A673 (cell line): ENCODE results near the gene MAGEF1. TPM values are rescaled to one million over a fixed set of nuclear protein-coding genes. Genes with fewer than 3 reads are reported as not detected.

Experiments
- BruUV-seq: library from RNA; stranded (reverse); fragments of 400-500 nt; replicated peaks from 2 replicates; lab custom pipeline; 2021; lab: Mats Ljungman, UMichigan
- CTCF ChIA-PET: fragments of 300-600 bp; sonication (Branson Sonifier 250); formaldehyde crosslinking; loops from one replicate; lab custom pipeline; 2022; ENCODE audit warnings: antibody characterized with exemption; lab: Charles Lee
- POLR2A ChIA-PET: fragments of 300-600 bp; sonication (Branson Sonifier 250); formaldehyde crosslinking; loops from one replicate; lab custom pipeline; 2022; ENCODE audit warnings: antibody characterized with exemption; ENCODE audit not compliant: low non-redundant PET; lab: Charles Lee
- DNase-seq: peaks from one replicate; pipeline ENCODE4 v3.0.0-alpha.2; 2015; ENCODE audit warnings: low spot score
- H3K27ac ChIP-seq: fragments of 200-600 bp; sonication (generic); 2 replicates; pipeline ENCODE4 v1.5.1; 2016; ENCODE audit warnings: mixed run types, low read depth, mild to moderate bottlenecking, mixed read lengths, antibody characterized with exemption, low read length; ENCODE audit not compliant: poor library complexity, severe bottlenecking
- H3K27me3 ChIP-seq: fragments of 200-600 bp; sonication (generic); replicated peaks from 2 replicates; pipeline ENCODE4 v1.6.1; 2017; ENCODE audit warnings: mixed run types, low read depth, mild to moderate bottlenecking, mixed read lengths, antibody characterized with exemption, low read length; ENCODE audit not compliant: insufficient read depth, poor library complexity
- H3K36me3 ChIP-seq: fragments of 200-600 bp; sonication (generic); 2 replicates; pipeline ENCODE4 v1.6.1; 2016; ENCODE audit warnings: mixed run types, mild to moderate bottlenecking, mixed read lengths, antibody characterized with exemption, low read length; ENCODE audit not compliant: insufficient read depth, poor library complexity, severe bottlenecking
- H3K4me1 ChIP-seq: fragments of 200-600 bp; sonication (generic); 2 replicates; pipeline ENCODE4 v1.6.1; 2017; ENCODE audit warnings: mixed run types, mild to moderate bottlenecking, mixed read lengths, antibody characterized with exemption, low read length; ENCODE audit not compliant: insufficient read depth, poor library complexity, severe bottlenecking
- H3K4me3 ChIP-seq: fragments of 200-600 bp; sonication (generic); 2 replicates; pipeline ENCODE4 v1.5.1; 2016; ENCODE audit warnings: low read depth, mixed run types, mild to moderate bottlenecking, mixed read lengths, low read length; ENCODE audit not compliant: poor library complexity, severe bottlenecking
- H3K9me3 ChIP-seq: fragments of 200-600 bp; sonication (generic); 2 replicates; pipeline ENCODE4 v1.6.1; 2016; ENCODE audit warnings: mixed run types, low read depth, mild to moderate bottlenecking, mixed read lengths, antibody characterized with exemption, low read length; ENCODE audit not compliant: poor library complexity, severe bottlenecking
- CTCF ChIP-seq: fragments of 300-800, 200-600 bp; sonication (generic); conservative IDR thresholded peaks from 2 replicates; pipeline ENCODE4 v1.5.1; 2017; ENCODE audit warnings: low read depth, mild to moderate bottlenecking, antibody characterized with exemption, low read length, moderate library complexity, mixed read lengths
- EZH2 ChIP-seq: fragments of 200-600 bp; sonication (generic); IDR thresholded peaks from 2 replicates; pipeline ENCODE4 v1.6.1; 2017; ENCODE audit warnings: borderline replicate concordance, low read depth, mild to moderate bottlenecking, mixed read lengths, antibody characterized with exemption, low read length; ENCODE audit not compliant: poor library complexity, severe bottlenecking
- intact Hi-C: fragments of 100-400 bp; cut with micrococcal nuclease; formaldehyde crosslinking; loops from one replicate; pipeline ENCODE4 v1.10.0; 2022; ENCODE audit not compliant: unreplicated experiment
- total RNA-seq: library from RNA; stranded (reverse); gene quantifications from 2 replicates; pipeline ENCODE4 v1.2.3, GENCODE V29; 2021

The MAGEF1 gene
- total RNA-seq, 1 experiment from 2014 or later: 47.6 TPM

GRCh38 chr3:184739594-184740505 is 28.0 kb upstream of the MAGEF1 start:
- no peak overlapping the region for H3K27ac ChIP-seq
- BruUV-seq: no TSS peak
- no peaks in the 10 kb centered on the region for H3K27me3 ChIP-seq
- ChIA-PET POLR2A (no interaction called here), CTCF (interaction anchor here (1.3 kb wide), 1 partner anchor 179 kb away, joined by 6 read pairs; the partner anchor contains the start of gene EPHB3)
- DNase-seq: no peak
- no peak overlapping the region for H3K4me3 ChIP-seq
- intact Hi-C loops: no loop called here
- H3K36me3 ChIP-seq: no peaks in the 10 kb centered on the region
- H3K9me3 ChIP-seq: no peaks in the 10 kb centered on the region
- TF ChIP-seq EZH2 (no peak), CTCF (no peak)
- H3K4me1 ChIP-seq: peaks cover 22% of the 10 kb centered on the region

GRCh38 chr3:184738982-184739381 is 27.1 kb upstream of the MAGEF1 start:
- no TSS peak for BruUV-seq

GRCh38 chr3:184738506-184738890 is 26.6 kb upstream of the MAGEF1 start:
- ChIA-PET CTCF (no interaction called here), POLR2A (no interaction called here)
- Histone ChIP-seq H3K27me3 (no peaks in the 10 kb centered on the region), H3K4me3 (no peak overlapping the region), H3K4me1 (peaks cover 22% of the 10 kb centered on the region), H3K36me3 (no peaks in the 10 kb centered on the region), H3K27ac (no peak overlapping the region), H3K9me3 (no peaks in the 10 kb centered on the region)
- BruUV-seq: no TSS peak
- TF ChIP-seq CTCF (no peak), EZH2 (no peak)
- intact Hi-C loops: no loop called here
- DNase-seq: no peak

More at GRCh38 chr3:184738982-184739381, 27.1 kb upstream of the MAGEF1 start:
- Histone ChIP-seq H3K4me3 (no peak overlapping the region), H3K27ac (no peak overlapping the region), H3K9me3 (no peaks in the 10 kb centered on the region), H3K36me3 (no peaks in the 10 kb centered on the region), H3K27me3 (no peaks in the 10 kb centered on the region), H3K4me1 (peaks cover 22% of the 10 kb centered on the region)
- no peak for TF ChIP-seq CTCF
- TF ChIP-seq EZH2: no peak
- DNase-seq: no peak
- ChIA-PET CTCF (no interaction called here), POLR2A (no interaction called here)
- intact Hi-C loops: no loop called here
